ENCODE data around the gene NOS2.

NOS2 gene

GRCh38 chr17:27783440-27784350 lies 16.6 kb downstream of the NOS2 start:
- no peak overlapping the region for H3K9ac ChIP-seq (ENCODE audit: low read depth, low read length)
- no peaks in the 10 kb centered on the region for H3K9me3 ChIP-seq (ENCODE audit: control insufficient read depth, insufficient read depth, low read length)
- H3K4me1 ChIP-seq (ENCODE audit: insufficient read depth, low read length) = no peaks in the 10 kb centered on the region
- H3K36me3 ChIP-seq (ENCODE audit: insufficient read depth, low read length) = no peaks in the 10 kb centered on the region

- Histone ChIP-seq H3K36me3 (ENCODE audit: insufficient read depth, low read length) (no peaks in the 10 kb centered on the region), H3K4me1 (ENCODE audit: insufficient read depth, low read length) (no peaks in the 10 kb centered on the region), H3K9ac (ENCODE audit: low read depth, low read length) (no peak overlapping the region), H3K9me3 (ENCODE audit: control insufficient read depth, insufficient read depth, low read length) (no peaks in the 10 kb centered on the region)
These were observed 17.5 kb downstream of the NOS2 start for GRCh38 chr17:27782791-27783206.

- Histone ChIP-seq H3K4me1 (ENCODE audit: insufficient read depth, low read length) (no peaks in the 10 kb centered on the region; the same call in 1 of the 2 replicates), H3K9ac (ENCODE audit: low read depth, low read length) (no peak overlapping the region), H3K36me3 (ENCODE audit: insufficient read depth, low read length) (no peaks in the 10 kb centered on the region), H3K9me3 (ENCODE audit: control insufficient read depth, insufficient read depth, low read length) (no peaks in the 10 kb centered on the region)
These were observed 19.4 kb downstream of the NOS2 start for GRCh38 chr17:27780828-27781404.

- no peak overlapping the region for H3K9ac ChIP-seq (ENCODE audit: low read depth, low read length)
- no peaks in the 10 kb centered on the region; the same call in 1 of the 2 replicates for H3K4me1 ChIP-seq (ENCODE audit: insufficient read depth, low read length)
- H3K36me3 ChIP-seq (ENCODE audit: insufficient read depth, low read length) = no peaks in the 10 kb centered on the region
- H3K9me3 ChIP-seq (ENCODE audit: control insufficient read depth, insufficient read depth, low read length) = no peaks in the 10 kb centered on the region
These were observed 20.1 kb downstream of the NOS2 start for GRCh38 chr17:27780092-27780827.

GRCh38 chr17:27778183-27778582 lies 22.1 kb downstream of the NOS2 start:
- Histone ChIP-seq H3K9me3 (ENCODE audit: control insufficient read depth, insufficient read depth, low read length) (no peaks in the 10 kb centered on the region), H3K36me3 (ENCODE audit: insufficient read depth, low read length) (no peaks in the 10 kb centered on the region), H3K4me1 (ENCODE audit: insufficient read depth, low read length) (no peaks in the 10 kb centered on the region; the same call in 1 of the 2 replicates), H3K9ac (ENCODE audit: low read depth, low read length) (no peak overlapping the region)

- Histone ChIP-seq H3K36me3 (ENCODE audit: insufficient read depth, low read length) (no peaks in the 10 kb centered on the region), H3K4me1 (ENCODE audit: insufficient read depth, low read length) (peaks cover 6% of the 10 kb centered on the region), H3K9me3 (ENCODE audit: control insufficient read depth, insufficient read depth, low read length) (no peaks in the 10 kb centered on the region), H3K9ac (ENCODE audit: low read depth, low read length) (no peak overlapping the region)
These were observed 23.3 kb downstream of the NOS2 start for GRCh38 chr17:27776882-27777624.

GRCh38 chr17:27771586-27771985 lies 28.7 kb downstream of the NOS2 start:
- Histone ChIP-seq H3K4me1 (ENCODE audit: insufficient read depth, low read length) (peaks cover 9% of the 10 kb centered on the region; the same call in 1 of the 2 replicates), H3K9ac (ENCODE audit: low read depth, low read length) (no peak overlapping the region), H3K9me3 (ENCODE audit: control insufficient read depth, insufficient read depth, low read length) (no peaks in the 10 kb centered on the region), H3K36me3 (ENCODE audit: insufficient read depth, low read length) (no peaks in the 10 kb centered on the region)

- H3K9ac ChIP-seq (ENCODE audit: low read depth, low read length) = no peak overlapping the region
- H3K4me1 ChIP-seq (ENCODE audit: insufficient read depth, low read length) = peaks cover 9% of the 10 kb centered on the region; the same call in 1 of the 2 replicates
- H3K9me3 ChIP-seq (ENCODE audit: control insufficient read depth, insufficient read depth, low read length) = no peaks in the 10 kb centered on the region
- H3K36me3 ChIP-seq (ENCODE audit: insufficient read depth, low read length) = no peaks in the 10 kb centered on the region
These were observed 29.5 kb downstream of the NOS2 start for GRCh38 chr17:27770877-27771276.

- H3K4me1 ChIP-seq (ENCODE audit: insufficient read depth, low read length) = peaks cover 9% of the 10 kb centered on the region; the same call in 1 of the 2 replicates
- no peak overlapping the region for H3K9ac ChIP-seq (ENCODE audit: low read depth, low read length)
- H3K9me3 ChIP-seq (ENCODE audit: control insufficient read depth, insufficient read depth, low read length) = no peaks in the 10 kb centered on the region
- no peaks in the 10 kb centered on the region for H3K36me3 ChIP-seq (ENCODE audit: insufficient read depth, low read length)
These were observed 31.4 kb downstream of the NOS2 start for GRCh38 chr17:27768858-27769410.

- no peaks in the 10 kb centered on the region for H3K36me3 ChIP-seq (ENCODE audit: insufficient read depth, low read length)
- H3K9me3 ChIP-seq (ENCODE audit: control insufficient read depth, insufficient read depth, low read length) = no peaks in the 10 kb centered on the region
- no peaks in the 10 kb centered on the region for H3K4me1 ChIP-seq (ENCODE audit: insufficient read depth, low read length)
- no peak overlapping the region for H3K9ac ChIP-seq (ENCODE audit: low read depth, low read length)
These were observed 33.9 kb downstream of the NOS2 start for GRCh38 chr17:27766438-27766837.

- Histone ChIP-seq H3K9me3 (ENCODE audit: control insufficient read depth, insufficient read depth, low read length) (no peaks in the 10 kb centered on the region), H3K4me1 (ENCODE audit: insufficient read depth, low read length) (no peaks in the 10 kb centered on the region), H3K9ac (ENCODE audit: low read depth, low read length) (no peak overlapping the region), H3K36me3 (ENCODE audit: insufficient read depth, low read length) (no peaks in the 10 kb centered on the region)
These were observed 35.0 kb downstream of the NOS2 start for GRCh38 chr17:27765353-27765752.

- no peak overlapping the region for H3K9ac ChIP-seq (ENCODE audit: low read depth, low read length)
- no peaks in the 10 kb centered on the region for H3K36me3 ChIP-seq (ENCODE audit: insufficient read depth, low read length)
- H3K4me1 ChIP-seq (ENCODE audit: insufficient read depth, low read length) = no peaks in the 10 kb centered on the region
- no peaks in the 10 kb centered on the region for H3K9me3 ChIP-seq (ENCODE audit: control insufficient read depth, insufficient read depth, low read length)
These were observed 35.7 kb downstream of the NOS2 start for GRCh38 chr17:27764589-27764988.

GRCh38 chr17:27762527-27763305 lies 37.6 kb downstream of the NOS2 start:
- no peaks in the 10 kb centered on the region for H3K36me3 ChIP-seq (ENCODE audit: insufficient read depth, low read length)
- no peaks in the 10 kb centered on the region for H3K9me3 ChIP-seq (ENCODE audit: control insufficient read depth, insufficient read depth, low read length)
- H3K9ac ChIP-seq (ENCODE audit: low read depth, low read length) = no peak overlapping the region

More at GRCh38 chr17:27762527-27763305, 37.6 kb downstream of the NOS2 start:
- H3K4me1 ChIP-seq (ENCODE audit: insufficient read depth, low read length) = no peaks in the 10 kb centered on the region
